H9 (cell line): Measurements from ENCODE around the gene NPHP1. TPM values are rescaled to one million over a fixed set of nuclear protein-coding genes. Genes with fewer than 3 reads are reported as not detected.
"Not testable (repeated sequence)": the region's sequence is repeated elsewhere in the genome, so short reads cannot be mapped to it uniquely, and the experiment has no call there.

Experiments
- DNase-seq: peaks from one replicate; pipeline ENCODE4 v3.0.0-alpha.2; 2017
- H2AFZ ChIP-seq: one replicate; pipeline ENCODE4 v1.6.1; 2013; ENCODE audit warnings: mild to moderate bottlenecking, low read length, control low read depth, moderate library complexity
- H2AK5ac ChIP-seq: 2 replicates; pipeline ENCODE4 v1.6.1; 2013; ENCODE audit warnings: low read length, control low read depth, mixed read lengths; ENCODE audit not compliant: insufficient read length
- H2BK120ac ChIP-seq: one replicate; pipeline ENCODE4 v1.6.1; 2013; ENCODE audit warnings: low read depth, mild to moderate bottlenecking, low read length, control low read depth, inconsistent platforms; ENCODE audit not compliant: poor library complexity, severe bottlenecking
- H2BK12ac ChIP-seq: 2 replicates; pipeline ENCODE4 v1.6.1; 2013; ENCODE audit warnings: low read length, control low read depth, mixed read lengths, low read depth; ENCODE audit not compliant: insufficient read length
- H2BK15ac ChIP-seq: 2 replicates; pipeline ENCODE4 v1.6.1; 2013; ENCODE audit warnings: low read depth, low read length, control low read depth
- H2BK20ac ChIP-seq: one replicate; pipeline ENCODE4 v1.6.1; 2013; ENCODE audit warnings: low read depth, mild to moderate bottlenecking, low read length, control low read depth, inconsistent platforms; ENCODE audit not compliant: poor library complexity, severe bottlenecking
- H2BK5ac ChIP-seq: 2 replicates; pipeline ENCODE4 v1.6.1; 2013; ENCODE audit warnings: low read length, control low read depth, mixed read lengths; ENCODE audit not compliant: insufficient read length
- H3K14ac ChIP-seq: 2 replicates; pipeline ENCODE4 v1.6.1; 2013; ENCODE audit warnings: low read length, control low read depth; ENCODE audit not compliant: insufficient read depth
- H3K18ac ChIP-seq: 2 replicates; pipeline ENCODE4 v1.6.1; 2013; ENCODE audit warnings: low read depth, mild to moderate bottlenecking, mixed read lengths, low read length, control low read depth; ENCODE audit not compliant: insufficient read length
- H3K23ac ChIP-seq: 2 replicates; pipeline ENCODE4 v1.6.1; 2013; ENCODE audit warnings: low read length, control low read depth, mixed read lengths, low read depth; ENCODE audit not compliant: insufficient read length
- H3K23me2 ChIP-seq: 2 replicates; pipeline ENCODE4 v1.6.1; 2013; ENCODE audit warnings: low read depth, mild to moderate bottlenecking, mixed read lengths, low read length, control low read depth; ENCODE audit not compliant: insufficient read length, poor library complexity, severe bottlenecking
- H3K27ac ChIP-seq: 2 replicates; pipeline ENCODE4 v1.5.1; 2013; ENCODE audit warnings: low read length, control low read depth, mixed read lengths, low read depth; ENCODE audit not compliant: insufficient read length
- H3K27me3 ChIP-seq: 2 replicates; pipeline ENCODE4 v1.6.1; 2013; ENCODE audit warnings: low read length, control low read depth, inconsistent platforms; ENCODE audit not compliant: insufficient read depth
- H3K4ac ChIP-seq: 2 replicates; pipeline ENCODE4 v1.6.1; 2013; ENCODE audit warnings: low read depth, mild to moderate bottlenecking, control low read depth, inconsistent platforms, low read length, moderate library complexity
- H3K4me1 ChIP-seq: 2 replicates; pipeline ENCODE4 v1.6.1; 2013; ENCODE audit warnings: low read length, control low read depth, inconsistent platforms; ENCODE audit not compliant: insufficient read depth
- H3K4me2 ChIP-seq: 2 replicates; pipeline ENCODE4 v1.6.1; 2013; ENCODE audit warnings: low read length, control low read depth, mixed read lengths; ENCODE audit not compliant: insufficient read length, insufficient read depth
- H3K56ac ChIP-seq: 2 replicates; pipeline ENCODE4 v1.6.1; 2013; ENCODE audit warnings: low read depth, mild to moderate bottlenecking, mixed read lengths, low read length, control low read depth; ENCODE audit not compliant: insufficient read length
- H3K79me1 ChIP-seq: 2 replicates; pipeline ENCODE4 v1.6.1; 2013; ENCODE audit warnings: low read depth, mild to moderate bottlenecking, moderate library complexity, low read length, control low read depth, inconsistent platforms; ENCODE audit not compliant: insufficient read depth, poor library complexity, severe bottlenecking
- H3K79me2 ChIP-seq: 2 replicates; pipeline ENCODE4 v1.6.1; 2013; ENCODE audit warnings: low read length, control low read depth, inconsistent platforms; ENCODE audit not compliant: insufficient read depth
- H3K9ac ChIP-seq: 2 replicates; pipeline ENCODE4 v1.6.1; 2013; ENCODE audit warnings: low read length, control low read depth, mixed read lengths; ENCODE audit not compliant: insufficient read length; ENCODE audit errors: extremely low read depth
- H3K9me3 ChIP-seq: one replicate; pipeline ENCODE4 v1.6.1; 2013; ENCODE audit warnings: low read depth, low read length, inconsistent platforms; ENCODE audit not compliant: control insufficient read depth
- H3T11ph ChIP-seq: one replicate; pipeline ENCODE4 v1.6.1; 2013; ENCODE audit warnings: mild to moderate bottlenecking, low read length, control low read depth, inconsistent platforms
- H4K20me1 ChIP-seq: one replicate; pipeline ENCODE4 v1.6.1; 2013; ENCODE audit not compliant: control insufficient read depth, insufficient read length, insufficient read depth
- H4K5ac ChIP-seq: 2 replicates; pipeline ENCODE4 v1.6.1; 2013; ENCODE audit warnings: low read depth, mild to moderate bottlenecking, mixed read lengths, low read length, control low read depth; ENCODE audit not compliant: insufficient read length
- H4K8ac ChIP-seq: replicated peaks from 2 replicates; pipeline ENCODE4 v1.6.1; 2013; ENCODE audit warnings: low read length, control low read depth, mixed read lengths, low read depth; ENCODE audit not compliant: insufficient read length
- H4K91ac ChIP-seq: 2 replicates; pipeline ENCODE4 v1.6.1; 2013; ENCODE audit warnings: low read depth, mild to moderate bottlenecking, moderate library complexity, mixed read lengths, low read length, control low read depth; ENCODE audit not compliant: insufficient read length
- H3K27ac Mint-ChIP-seq, 3 experiments: 2 replicates in 2 of 3; 3 replicates in 1 of 3; pipeline ENCODE4 v1.8.0; 2020 to 2021; ENCODE audit warnings: mixed read lengths in 3 of 3, mild to moderate bottlenecking in 1 of 3, moderate library complexity in 1 of 3
- H3K27me3 Mint-ChIP-seq: 2 replicates; pipeline ENCODE4 v1.8.0; 2021; ENCODE audit warnings: low read depth, mild to moderate bottlenecking, moderate library complexity, mixed read lengths
- H3K36me3 Mint-ChIP-seq, 3 experiments: 2 replicates in 2 of 3; 3 replicates in 1 of 3; pipeline ENCODE4 v1.8.0; 2020 to 2021; ENCODE audit warnings: low read depth in 3 of 3, mixed read lengths in 3 of 3; ENCODE audit not compliant: insufficient read depth in 1 of 3
- H3K4me1 Mint-ChIP-seq, 2 experiments: 2 replicates each; pipeline ENCODE4 v1.8.0; 2020; ENCODE audit warnings: mixed read lengths in 2 of 2
- H3K4me3 Mint-ChIP-seq, 2 experiments: 2 replicates in 1 of 2; 3 replicates in 1 of 2; pipeline ENCODE4 v1.8.0; 2020 to 2021; ENCODE audit warnings: mild to moderate bottlenecking in 2 of 2, mixed read lengths in 2 of 2, moderate library complexity in 1 of 2
- H3K9me3 Mint-ChIP-seq, 2 experiments: 2 replicates in 1 of 2; 3 replicates in 1 of 2; pipeline ENCODE4 v1.8.0; 2020; ENCODE audit warnings: mild to moderate bottlenecking in 2 of 2, mixed read lengths in 2 of 2, moderate library complexity in 1 of 2
- WGBS: extraction: QIAGEN DNeasy Blood & Tissue Kit; methylation state at CpG from one replicate; pipeline ENCODE4 v1.1.7; 2013; ENCODE audit warnings: missing lambda C conversion rate, low lambda C conversion rate, mixed read lengths; ENCODE audit not compliant: insufficient read length; ENCODE audit errors: extremely low coverage; 5-methylcytosine and 5-hydroxymethylcytosine counted together
- total RNA-seq: library from RNA; stranded (reverse); gene quantifications from 2 replicates; pipeline ENCODE4 v1.2.1, GENCODE V29; 2021

Gene NPHP1
- total RNA-seq, 1 experiment from 2014 or later: 2.1 TPM

- H3K36me3 Mint-ChIP-seq: peaks cover 10 to 18% (median 11%) of the 10 kb centered on the region in 3 experiments
- not testable (repeated sequence) for H3K27ac ChIP-seq, H3K56ac ChIP-seq, H3K9me3 ChIP-seq, H2BK15ac ChIP-seq, H3K27me3 ChIP-seq, H3K79me2 ChIP-seq, H4K5ac ChIP-seq, H3T11ph ChIP-seq, H2AFZ ChIP-seq, H4K8ac ChIP-seq, H2BK12ac ChIP-seq, H3K4me1 ChIP-seq, H4K91ac ChIP-seq, H2BK5ac ChIP-seq, H3K23me2 ChIP-seq, H3K4me2 ChIP-seq, H3K27ac Mint-ChIP-seq, H3K4me3 Mint-ChIP-seq, H4K20me1 ChIP-seq, H3K9ac ChIP-seq, DNase-seq, H2BK120ac ChIP-seq, H3K79me1 ChIP-seq, H2AK5ac ChIP-seq, H3K4ac ChIP-seq, H2BK20ac ChIP-seq, H3K18ac ChIP-seq, H3K23ac ChIP-seq, H3K14ac ChIP-seq
- peaks cover 24% of the 10 kb centered on the region for H3K27me3 Mint-ChIP-seq
- H3K4me1 Mint-ChIP-seq: peaks cover 11 to 12% of the 10 kb centered on the region in 2 experiments
- no CpG with 5 or more reads among the region's 1 CpG for WGBS
- H3K9me3 Mint-ChIP-seq: peaks cover 21 to 25% of the 10 kb centered on the region in 2 experiments
These were observed 17.8 kb upstream of the NPHP1 start for GRCh38 chr2:110222626-110223025.
